ENCODE measurements around the gene PHACTR1. TPM values are rescaled to one million over a fixed set of nuclear protein-coding genes. Genes with fewer than 3 reads are reported as not detected.
"Not testable (repeated sequence)": the region's sequence is repeated elsewhere in the genome, so short reads cannot be mapped to it uniquely, and the experiment has no call there.

The PHACTR1 gene
- total RNA-seq, 1 experiment from 2014 or later = not detected

DNA sequence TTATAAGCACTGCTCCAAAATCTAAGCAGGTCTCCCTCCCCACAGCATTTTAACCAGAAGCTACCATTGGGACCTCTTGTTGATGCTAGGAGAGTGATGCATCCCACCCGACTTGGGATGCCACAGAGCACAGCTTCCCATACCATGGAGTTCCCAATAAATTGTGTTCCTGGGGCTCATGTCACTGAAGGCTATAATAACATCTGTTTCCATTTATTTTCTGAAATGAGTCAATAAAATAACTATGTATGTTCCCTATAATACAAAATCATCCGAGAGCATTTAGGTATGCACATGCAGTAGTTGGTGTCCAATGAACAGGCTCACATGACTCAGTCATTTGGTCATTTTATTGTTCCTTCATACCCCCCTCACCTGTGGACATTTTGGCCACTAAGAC is 407.6 kb downstream of the PHACTR1 start:
- in situ Hi-C loops (cut with HindIII; ENCODE audit: low pct_unique_long_range_greater_than_20kb, low sequenced_read_pairs) = no loop called here
- DNase-seq (ENCODE audit: low read depth) = no peak

DNA sequence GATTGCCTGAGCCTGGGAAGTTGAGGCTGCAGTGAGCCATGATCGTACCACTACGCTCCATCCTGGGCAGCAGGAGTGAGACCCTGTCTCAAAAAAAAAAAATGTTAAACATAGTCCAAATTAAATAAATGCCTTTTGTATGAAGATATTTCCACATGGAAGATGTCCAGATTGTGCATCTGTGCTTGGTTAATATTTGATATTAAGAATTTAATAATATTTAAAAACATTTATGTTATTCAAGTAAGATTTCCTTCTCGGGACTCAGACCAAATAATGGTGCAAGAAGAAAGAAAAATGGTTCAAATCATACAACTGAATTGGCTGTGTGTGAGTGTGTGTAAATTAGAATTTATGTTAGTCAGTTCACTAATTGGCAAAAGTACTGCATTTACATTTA is 409.3 kb downstream of the PHACTR1 start:
- DNase-seq (ENCODE audit: low read depth) = no peak
- in situ Hi-C loops (cut with HindIII; ENCODE audit: low pct_unique_long_range_greater_than_20kb, low sequenced_read_pairs) = no loop called here

DNA sequence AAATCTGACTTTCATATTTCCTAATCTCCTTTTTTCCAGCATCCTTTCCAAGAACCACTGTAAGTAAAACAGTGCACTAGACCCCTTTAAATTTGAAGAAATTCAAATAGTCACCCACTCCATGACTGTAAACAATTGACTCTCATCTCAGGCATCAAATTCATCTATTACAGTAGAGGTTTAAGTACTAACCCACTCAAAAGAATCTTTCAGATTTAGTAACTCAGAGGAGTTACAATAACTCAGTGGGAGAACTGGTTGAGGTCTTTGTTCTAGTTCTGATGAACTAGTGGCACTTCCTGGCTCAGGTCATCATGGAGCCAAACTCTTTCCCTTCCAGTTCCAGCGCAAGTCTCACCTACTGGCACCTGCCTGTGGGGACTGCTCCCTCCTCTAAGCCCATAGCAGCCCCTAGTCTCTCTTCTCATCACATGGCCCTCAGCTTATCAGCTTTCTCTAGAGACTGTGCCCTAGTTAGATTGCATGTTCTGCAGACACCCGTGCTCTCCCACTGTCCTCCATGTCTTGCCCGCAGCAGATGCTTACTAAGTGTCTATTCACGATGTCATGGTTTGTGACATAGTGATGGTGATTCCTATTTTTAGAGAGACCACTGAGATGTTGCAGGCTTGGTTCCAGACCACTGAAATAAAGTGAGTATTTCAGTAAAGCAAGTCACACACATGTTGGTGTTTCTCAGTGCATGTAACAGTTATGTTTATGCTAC is 415.5 kb downstream of the PHACTR1 start:
- no peak for DNase-seq (ENCODE audit: low read depth)
- in situ Hi-C loops (cut with HindIII; ENCODE audit: low pct_unique_long_range_greater_than_20kb, low sequenced_read_pairs) = no loop called here

DNA sequence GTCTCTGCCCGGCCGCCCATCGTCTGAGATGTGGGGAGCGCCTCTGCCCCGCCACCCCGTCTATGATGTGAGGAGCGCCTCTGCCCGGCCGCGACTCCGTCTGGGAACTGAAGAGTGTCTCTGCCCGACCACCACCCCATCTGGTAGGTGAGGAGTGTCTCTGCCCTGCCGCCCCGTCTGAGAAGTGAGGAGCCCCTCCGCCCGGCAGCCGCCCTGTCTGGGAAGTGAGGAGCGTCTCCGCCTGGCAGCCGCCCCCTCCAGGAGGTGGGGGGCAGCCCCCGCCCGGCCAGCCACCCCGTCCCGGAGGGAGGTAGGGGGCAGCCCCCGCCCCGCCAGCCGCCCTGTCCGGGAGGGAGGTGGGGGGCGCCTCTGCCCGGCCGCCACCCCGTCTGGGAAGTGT is 417.3 kb downstream of the PHACTR1 start:
- in situ Hi-C loops (cut with HindIII; ENCODE audit: low pct_unique_long_range_greater_than_20kb, low sequenced_read_pairs); DNase-seq (ENCODE audit: low read depth): not testable (repeated sequence)

DNA sequence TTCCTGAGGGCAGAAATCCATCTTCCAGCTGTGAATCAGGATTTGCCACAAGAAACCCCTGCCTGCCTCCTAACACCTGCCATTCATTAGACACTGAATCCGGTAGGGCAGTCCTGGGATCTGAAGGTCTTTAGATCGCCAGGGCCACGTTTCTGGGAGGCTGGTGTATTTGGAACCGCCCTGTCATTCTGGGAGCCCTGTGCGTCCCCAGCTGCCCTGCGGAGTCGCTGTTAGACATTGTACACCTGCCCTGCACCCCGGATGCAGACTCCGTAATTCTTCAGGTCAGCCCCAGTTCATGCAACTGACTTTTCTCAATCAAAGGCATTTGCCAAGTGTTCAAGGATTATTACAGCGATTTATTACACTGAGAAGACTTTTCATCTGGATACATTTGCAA is 418.6 kb downstream of the PHACTR1 start:
- DNase-seq (ENCODE audit: low read depth) = no peak
- in situ Hi-C loops (cut with HindIII; ENCODE audit: low pct_unique_long_range_greater_than_20kb, low sequenced_read_pairs) = no loop called here

DNA sequence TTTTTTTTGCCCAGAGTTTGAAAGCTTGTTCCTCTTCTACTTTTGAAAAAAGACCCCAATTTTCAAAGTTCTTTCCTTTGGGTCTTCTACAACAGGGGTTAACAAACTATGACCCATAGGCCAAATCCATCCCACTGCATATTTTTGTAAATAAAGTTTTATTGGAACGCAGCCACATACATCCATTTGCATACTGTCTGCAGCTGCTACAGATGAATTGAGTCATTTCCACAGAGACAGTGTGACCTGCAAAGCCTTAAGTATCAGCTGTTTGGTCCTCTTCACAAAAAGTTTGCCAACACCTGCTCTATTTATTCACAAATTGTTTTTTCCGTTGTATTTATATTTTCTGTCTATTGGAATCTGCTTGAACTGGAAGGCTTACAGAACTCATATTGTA is 422.6 kb downstream of the PHACTR1 start:
- no peak for DNase-seq (ENCODE audit: low read depth)
- in situ Hi-C loops (cut with HindIII; ENCODE audit: low pct_unique_long_range_greater_than_20kb, low sequenced_read_pairs) = no loop called here

DNA sequence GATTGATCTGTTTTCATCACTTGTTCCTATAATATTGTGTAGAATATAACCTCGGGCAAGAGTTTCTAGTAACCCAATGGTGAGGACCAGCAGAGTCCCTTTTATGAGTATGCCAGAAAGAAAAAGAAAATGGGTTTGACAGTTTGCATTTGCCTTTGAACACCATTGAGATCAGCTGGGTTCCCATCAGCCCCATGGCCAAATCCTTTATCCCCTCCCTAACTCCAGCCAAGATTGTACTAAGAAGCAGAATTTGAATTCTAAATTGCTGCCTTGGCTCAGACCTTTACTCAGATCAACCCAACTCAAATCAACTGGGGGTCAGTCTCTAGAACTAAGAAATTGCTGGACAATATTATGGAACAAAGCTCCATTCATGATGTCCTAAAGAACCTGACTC is 424.4 kb downstream of the PHACTR1 start:
- in situ Hi-C loops (cut with HindIII; ENCODE audit: low pct_unique_long_range_greater_than_20kb, low sequenced_read_pairs) = no loop called here
- no peak for DNase-seq (ENCODE audit: low read depth)

DNA sequence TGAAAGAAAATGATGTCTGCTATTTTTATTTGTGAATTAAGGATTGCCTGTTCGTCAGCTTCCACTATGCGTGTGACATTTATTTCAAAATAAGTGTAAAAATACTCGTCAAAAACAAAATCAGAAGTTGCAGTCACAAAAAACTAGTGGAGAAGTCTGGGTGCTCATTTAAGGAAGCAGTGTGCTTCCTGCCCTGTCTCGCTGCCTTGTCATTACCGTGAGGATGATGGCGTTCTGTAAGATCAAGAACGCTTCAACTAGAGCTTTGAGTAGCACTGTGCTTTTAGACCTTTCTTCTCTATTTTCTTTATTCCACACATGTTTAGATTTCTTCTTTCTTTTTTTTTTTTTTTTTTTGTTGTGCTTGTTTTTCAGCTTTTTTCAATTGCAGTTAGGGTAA is 424.8 kb downstream of the PHACTR1 start:
- DNase-seq (ENCODE audit: low read depth) = no peak
- in situ Hi-C loops (cut with HindIII; ENCODE audit: low pct_unique_long_range_greater_than_20kb, low sequenced_read_pairs) = no loop called here

DNA sequence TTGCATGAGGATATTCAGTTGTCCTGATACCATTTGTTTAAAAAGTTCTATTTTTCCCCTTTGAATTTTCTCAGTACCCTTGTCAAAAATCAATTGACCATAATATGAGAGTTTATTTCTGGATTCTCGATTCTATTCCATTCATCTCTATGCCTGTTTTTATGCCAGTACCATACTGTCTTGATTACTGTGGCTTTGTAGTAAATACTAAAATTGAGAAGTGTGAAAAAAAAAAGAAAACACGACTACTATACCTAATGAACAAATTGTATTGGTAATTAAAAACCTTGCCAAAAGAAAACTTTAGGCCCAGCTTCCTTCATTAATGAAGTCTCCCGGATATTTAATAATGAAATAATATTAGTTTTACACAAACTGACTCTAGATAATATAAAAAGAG is 426.0 kb downstream of the PHACTR1 start:
- DNase-seq (ENCODE audit: low read depth) = no peak
- in situ Hi-C loops (cut with HindIII; ENCODE audit: low pct_unique_long_range_greater_than_20kb, low sequenced_read_pairs) = no loop called here

DNA sequence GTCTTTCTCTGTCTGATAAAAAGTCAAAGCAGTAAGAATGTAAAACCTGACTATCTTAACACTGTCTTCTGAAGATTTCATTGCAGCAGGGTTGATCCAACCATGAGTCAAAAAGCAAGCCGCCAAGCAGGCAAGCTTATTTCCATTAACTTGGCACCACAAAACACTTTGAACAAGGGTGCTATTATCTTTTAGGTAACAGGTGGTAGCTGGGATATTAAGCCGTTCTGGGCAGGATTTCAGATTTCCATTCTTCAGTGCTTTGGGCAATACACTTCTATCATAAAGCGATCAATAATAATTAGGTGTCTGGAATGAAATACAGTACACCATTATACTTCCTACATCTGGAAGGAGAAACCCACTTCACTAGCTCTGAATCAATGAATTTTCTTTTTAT is 429.9 kb downstream of the PHACTR1 start:
- in situ Hi-C loops (cut with HindIII; ENCODE audit: low pct_unique_long_range_greater_than_20kb, low sequenced_read_pairs) = no loop called here
- no peak for DNase-seq (ENCODE audit: low read depth)

DNA sequence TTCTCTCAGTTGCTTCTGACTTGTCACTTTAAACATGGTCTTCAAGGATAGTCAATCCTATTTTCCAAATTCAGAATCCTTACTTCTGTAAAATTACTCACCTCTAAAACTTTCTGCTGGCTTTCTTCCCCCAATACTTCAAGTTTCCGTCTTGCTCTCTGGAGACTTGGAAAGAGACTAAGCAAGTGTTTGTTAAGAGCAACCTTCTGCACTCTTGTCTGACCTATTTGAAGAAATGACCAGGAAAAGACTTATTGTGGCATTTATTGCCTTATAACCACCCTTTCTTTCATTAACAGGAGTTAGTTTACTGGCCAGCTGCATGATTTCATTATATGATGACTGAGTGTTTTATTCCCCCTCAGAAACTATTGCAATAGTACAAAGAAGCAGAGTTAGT is 430.8 kb downstream of the PHACTR1 start:
- in situ Hi-C loops (cut with HindIII; ENCODE audit: low pct_unique_long_range_greater_than_20kb, low sequenced_read_pairs) = no loop called here
- DNase-seq (ENCODE audit: low read depth) = no peak

DNA sequence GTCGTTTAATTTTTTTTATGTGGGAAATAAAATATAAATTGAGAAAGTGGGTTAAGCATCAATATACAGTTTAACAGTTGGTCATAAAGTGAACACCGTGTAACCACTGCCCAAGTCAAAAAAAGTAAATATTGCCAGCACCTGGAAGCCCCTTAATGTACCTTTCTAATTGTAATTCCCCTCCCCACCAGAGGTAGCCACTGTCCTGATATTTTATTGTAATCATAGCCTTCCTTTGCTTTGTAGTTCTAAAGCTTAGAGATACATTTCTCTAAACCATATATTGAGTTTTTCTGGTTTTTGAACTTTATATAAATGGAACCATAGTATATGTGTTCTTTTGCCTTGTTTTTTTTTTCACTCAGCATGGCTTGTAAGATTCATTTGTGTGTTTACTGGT is 431.2 kb downstream of the PHACTR1 start:
- DNase-seq (ENCODE audit: low read depth) = no peak
- in situ Hi-C loops (cut with HindIII; ENCODE audit: low pct_unique_long_range_greater_than_20kb, low sequenced_read_pairs) = no loop called here

DNA sequence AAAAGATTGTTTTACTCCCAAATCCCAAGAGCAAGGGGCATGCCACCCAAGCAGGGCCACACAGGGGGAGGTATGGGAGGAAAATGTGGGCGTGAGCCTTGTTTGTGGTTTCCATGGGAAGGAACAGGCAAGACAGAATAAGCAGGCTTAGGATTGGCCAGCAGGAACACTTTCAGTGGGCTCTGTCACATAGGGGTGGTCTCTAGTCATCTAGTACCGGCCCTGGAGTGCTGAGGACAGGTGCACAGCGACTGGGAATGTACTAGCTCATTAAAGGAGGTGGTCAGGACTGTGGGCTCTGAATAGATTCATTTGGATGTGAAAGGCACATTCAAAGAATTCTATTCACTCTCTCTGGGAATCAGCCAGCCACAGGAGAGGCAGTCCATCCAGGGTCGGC is 436.2 kb downstream of the PHACTR1 start:
- in situ Hi-C loops (cut with HindIII; ENCODE audit: low pct_unique_long_range_greater_than_20kb, low sequenced_read_pairs) = no loop called here

DNA sequence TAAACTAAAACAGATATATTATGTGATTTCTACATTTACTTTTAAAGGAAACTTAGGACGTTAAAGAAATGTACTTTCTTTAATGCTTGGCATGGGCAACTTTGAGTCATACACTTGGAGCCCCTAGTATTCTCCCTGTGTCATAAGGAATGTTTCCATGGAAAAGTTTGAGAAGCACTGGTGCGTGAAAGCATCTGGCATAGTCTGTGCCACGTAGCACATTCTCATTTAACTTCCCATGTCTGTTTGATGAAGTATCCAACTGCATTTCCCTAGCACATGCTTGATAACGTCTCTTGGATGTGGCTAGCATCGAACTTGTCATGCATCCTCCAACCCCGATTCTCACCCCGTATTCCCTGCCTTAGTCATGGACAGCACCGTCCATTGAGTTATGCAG is 439.8 kb downstream of the PHACTR1 start:
- in situ Hi-C loops (cut with HindIII; ENCODE audit: low pct_unique_long_range_greater_than_20kb, low sequenced_read_pairs) = no loop called here
- no peak for DNase-seq (ENCODE audit: low read depth)

More for the DNA sequence above, 436.2 kb downstream of the PHACTR1 start:
- no peak for DNase-seq (ENCODE audit: low read depth)

DNA sequence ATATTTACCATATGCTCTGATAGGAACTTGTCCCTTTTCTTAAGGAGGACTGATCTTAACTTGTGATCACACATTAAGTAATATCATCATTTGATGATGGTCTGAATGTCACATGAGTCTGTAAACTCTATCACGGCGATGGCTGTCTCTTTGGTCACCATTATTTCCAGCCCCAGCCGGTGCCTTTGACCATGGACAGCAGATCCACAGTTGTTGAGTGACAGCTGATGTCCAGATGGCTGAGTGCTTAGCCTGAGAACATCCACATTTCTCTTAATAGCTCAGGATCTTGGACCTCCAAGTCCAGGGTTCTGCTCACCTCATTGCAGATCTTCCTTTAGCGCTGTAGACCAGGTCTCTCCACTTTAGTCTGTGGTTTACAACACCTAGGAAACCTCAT is 440.7 kb downstream of the PHACTR1 start:
- in situ Hi-C loops (cut with HindIII; ENCODE audit: low pct_unique_long_range_greater_than_20kb, low sequenced_read_pairs) = no loop called here
- no peak for DNase-seq (ENCODE audit: low read depth)

DNA sequence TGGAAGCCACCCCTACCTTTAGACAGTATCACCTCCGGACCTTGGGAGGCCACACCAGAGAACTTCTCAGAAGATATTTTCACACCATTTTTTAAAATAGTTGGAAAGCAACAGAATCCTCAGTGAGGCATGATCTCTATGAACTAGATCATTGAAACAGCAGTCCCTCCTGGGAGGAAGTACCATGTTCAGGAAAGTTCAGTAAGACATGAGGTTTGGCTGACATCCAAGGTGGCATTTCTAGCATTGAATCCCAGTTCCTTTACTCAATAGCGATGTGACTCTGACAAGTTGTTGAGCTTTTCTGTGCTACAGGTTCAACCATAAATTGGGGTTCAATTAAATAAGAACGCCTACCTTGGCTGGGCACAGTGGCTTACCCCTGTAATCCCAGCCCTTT is 442.7 kb downstream of the PHACTR1 start:
- no peak for DNase-seq (ENCODE audit: low read depth)

DNA sequence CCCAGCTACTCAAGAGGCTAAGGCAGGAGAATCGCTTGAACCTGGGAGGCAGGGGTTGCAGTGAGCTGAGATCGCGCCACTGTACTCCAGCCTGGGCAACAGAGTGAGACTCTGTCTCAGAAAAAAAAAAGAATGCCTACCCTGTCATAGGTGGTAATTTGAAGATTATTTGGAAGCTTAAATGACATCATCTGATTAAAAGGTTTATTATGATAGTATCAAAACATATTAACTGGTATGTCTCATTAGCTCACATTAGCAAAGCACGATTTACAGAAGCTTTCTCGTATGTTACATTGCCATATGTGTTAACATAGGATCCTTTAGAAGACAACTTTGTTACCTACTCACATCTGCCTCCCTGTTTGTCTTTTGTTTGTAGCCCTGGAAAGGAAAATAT is 443.3 kb downstream of the PHACTR1 start:
- DNase-seq (ENCODE audit: low read depth); in situ Hi-C loops (cut with HindIII; ENCODE audit: low pct_unique_long_range_greater_than_20kb, low sequenced_read_pairs): not testable (repeated sequence)

More for the DNA sequence above, 442.7 kb downstream of the PHACTR1 start:
- in situ Hi-C loops (cut with HindIII; ENCODE audit: low pct_unique_long_range_greater_than_20kb, low sequenced_read_pairs) = no loop called here

DNA sequence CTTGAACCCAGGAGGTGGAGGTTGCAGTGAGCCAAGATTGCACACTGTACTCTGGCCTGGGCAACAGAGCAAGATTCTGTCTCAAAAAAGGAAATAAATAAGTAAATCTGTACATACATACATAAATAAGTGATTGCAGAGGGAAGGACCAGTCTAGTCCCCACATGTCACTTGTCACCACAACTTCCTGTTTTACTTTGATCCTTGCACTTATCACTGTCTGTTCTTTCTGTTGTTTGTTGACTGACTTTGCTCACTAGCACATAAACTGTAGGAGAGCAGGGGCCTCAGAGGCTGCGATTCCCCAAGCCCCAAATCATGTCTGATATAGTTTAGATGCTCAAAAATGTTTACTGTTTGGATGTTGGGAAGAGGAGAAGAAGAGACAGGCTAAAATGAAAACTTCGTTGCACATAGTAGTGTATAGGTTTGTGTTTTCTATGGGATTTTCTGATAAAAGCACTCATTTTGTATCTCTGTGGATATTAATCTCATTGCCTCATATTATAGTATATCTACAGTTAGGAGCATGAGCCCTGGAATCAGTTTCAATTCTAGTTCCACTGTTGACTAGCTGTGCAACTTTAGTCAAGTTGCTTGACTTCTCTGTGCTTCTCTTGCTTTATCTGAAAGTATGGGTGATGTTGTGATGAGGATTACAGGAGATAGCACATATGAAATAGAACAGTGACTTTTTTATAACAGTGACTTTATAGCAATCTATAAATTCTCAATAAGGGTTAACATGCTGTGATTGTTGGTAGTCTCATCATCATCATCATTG is 446.8 kb downstream of the PHACTR1 start:
- in situ Hi-C loops (cut with HindIII; ENCODE audit: low pct_unique_long_range_greater_than_20kb, low sequenced_read_pairs) = no loop called here
- no peak for DNase-seq (ENCODE audit: low read depth)

DNA sequence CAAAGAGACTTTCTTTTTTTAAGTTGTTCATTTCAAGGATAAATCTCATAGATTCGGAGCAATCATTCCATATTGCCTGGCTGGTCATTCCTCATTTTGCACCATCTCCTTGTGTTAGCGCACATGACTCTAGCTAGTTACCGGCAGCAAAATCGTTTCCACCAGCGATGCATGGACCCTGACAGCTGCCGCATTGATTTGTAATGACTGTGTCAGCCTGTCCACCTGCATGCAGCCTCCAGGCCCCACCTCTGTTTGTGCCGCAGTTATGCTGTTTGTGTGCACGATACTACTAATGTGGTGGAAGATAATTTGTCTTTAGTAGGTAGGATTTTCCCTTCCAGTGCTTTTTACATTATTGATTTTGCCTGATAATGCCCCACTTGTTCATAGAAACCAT is 447.7 kb downstream of the PHACTR1 start:
- DNase-seq (ENCODE audit: low read depth) = no peak
- in situ Hi-C loops (cut with HindIII; ENCODE audit: low pct_unique_long_range_greater_than_20kb, low sequenced_read_pairs) = no loop called here

All from Caki2 (cell line).